PC-3 (cell line): ENCODE data around the gene PLEKHA6. TPM values are rescaled to one million over a fixed set of nuclear protein-coding genes. Genes with fewer than 3 reads are reported as not detected.

ENCODE experiments used
- ATAC-seq: fragments of 200-7000 bp; cut with Tn5 transposase; 2 replicates; pipeline ENCODE4 v1.9.1; 2020; ENCODE audit warnings: mild to moderate bottlenecking, moderate library complexity
- BruUV-seq: library from RNA; stranded (reverse); fragments of 400-500 nt; replicated peaks from 2 replicates; lab custom pipeline; 2021; lab: Mats Ljungman, UMichigan
- CTCF ChIA-PET: fragments of 300-600 bp; sonication (Branson Sonifier 250); formaldehyde crosslinking; loops from one replicate; lab custom pipeline; 2022; ENCODE audit warnings: antibody characterized with exemption; lab: Charles Lee
- POLR2A ChIA-PET: fragments of 300-600 bp; sonication (Branson Sonifier 250); formaldehyde crosslinking; loops from one replicate; lab custom pipeline; 2022; ENCODE audit warnings: antibody characterized with exemption; ENCODE audit not compliant: unreplicated experiment; lab: Charles Lee
- DNase-seq: peaks from one replicate; pipeline ENCODE4 v3.0.0-alpha.2; 2015
- H2AFZ ChIP-seq: fragments of 300-600 bp; sonication (generic); 2 replicates; pipeline ENCODE4 v1.6.0; 2016; ENCODE audit warnings: antibody characterized with exemption, low read length
- H3F3A ChIP-seq: fragments of 300-600 bp; sonication (generic); one replicate; pipeline ENCODE4 v1.6.0; 2017; ENCODE audit warnings: antibody characterized with exemption, low read length, control low read depth, mild to moderate bottlenecking; ENCODE audit not compliant: unreplicated experiment
- H3K27ac ChIP-seq: fragments of 300-600 bp; sonication (generic); 2 replicates; pipeline ENCODE4 v1.5.1; 2016; ENCODE audit warnings: mild to moderate bottlenecking, low read length
- H3K27me3 ChIP-seq: fragments of 300-600 bp; sonication (generic); 2 replicates; pipeline ENCODE4 v1.6.1; 2016; ENCODE audit warnings: low read length, mixed read lengths
- H3K36me3 ChIP-seq: fragments of 300-600 bp; sonication (generic); 2 replicates; pipeline ENCODE4 v1.6.1; 2016; ENCODE audit warnings: low read depth, mixed run types, low read length, mixed read lengths
- H3K4me1 ChIP-seq: fragments of 300-600 bp; sonication (generic); 2 replicates; pipeline ENCODE4 v1.5.1; 2016; ENCODE audit warnings: low read length; ENCODE audit not compliant: insufficient read depth
- H3K4me2 ChIP-seq: fragments of 300-600 bp; sonication (generic); 2 replicates; pipeline ENCODE4 v1.6.0; 2016; ENCODE audit warnings: low read length
- H3K4me3 ChIP-seq: fragments of 300-600 bp; sonication (generic); 2 replicates; pipeline ENCODE4 v1.5.1; 2016; ENCODE audit warnings: mild to moderate bottlenecking, low read length, mixed read lengths
- H3K79me2 ChIP-seq: fragments of 300-600 bp; sonication (generic); 2 replicates; pipeline ENCODE4 v1.6.1; 2017; ENCODE audit warnings: low read length, mixed read lengths
- H3K9ac ChIP-seq: fragments of 300-600 bp; sonication (generic); 2 replicates; pipeline ENCODE4 v1.6.0; 2016; ENCODE audit warnings: mild to moderate bottlenecking, low read length
- H3K9me2 ChIP-seq: fragments of 300-600 bp; sonication (generic); replicated peaks from 2 replicates; pipeline ENCODE4 v1.6.1; 2016; ENCODE audit warnings: mixed run types, low read length, mixed read lengths
- H3K9me3 ChIP-seq: fragments of 300-600 bp; sonication (generic); 2 replicates; pipeline ENCODE4 v1.6.1; 2016; ENCODE audit warnings: low read length, mixed read lengths
- H4K20me1 ChIP-seq: fragments of 300-600 bp; sonication (generic); 2 replicates; pipeline ENCODE4 v1.6.1; 2016; ENCODE audit warnings: low read length, mixed read lengths
- EZH2 ChIP-seq: fragments of 300-600 bp; sonication (generic); IDR thresholded peaks from one replicate; pipeline ENCODE4 v1.6.1; 2017; ENCODE audit warnings: antibody characterized with exemption, mild to moderate bottlenecking, low read length; ENCODE audit not compliant: unreplicated experiment
- EZH2phosphoT487 ChIP-seq: fragments of 300-600 bp; sonication (generic); IDR thresholded peaks from 2 replicates; pipeline ENCODE4 v1.6.1; 2018; ENCODE audit warnings: mild to moderate bottlenecking, antibody characterized with exemption, low read length, borderline replicate concordance
- intact Hi-C: fragments of 100-400 bp; cut with micrococcal nuclease; formaldehyde crosslinking; loops from 2 replicates; pipeline ENCODE4 v1.9.0; 2023
- total RNA-seq: library from RNA; depleted of rRNA; stranded (reverse); fragments of >200 nt; gene quantifications from 2 replicates; pipeline ENCODE4 v1.2.3, GENCODE V29; 2014
- TF ChIP-seq, protein P1 (sequence below): fragments of 300-600 bp; sonication (generic); conservative IDR thresholded peaks from 2 replicates; pipeline ENCODE4 v1.5.1; 2017; ENCODE audit warnings: antibody characterized with exemption, low read depth, mild to moderate bottlenecking, low read length

PLEKHA6 gene
- total RNA-seq, 1 experiment from 2014 or later, result 53.8 TPM

DNA sequence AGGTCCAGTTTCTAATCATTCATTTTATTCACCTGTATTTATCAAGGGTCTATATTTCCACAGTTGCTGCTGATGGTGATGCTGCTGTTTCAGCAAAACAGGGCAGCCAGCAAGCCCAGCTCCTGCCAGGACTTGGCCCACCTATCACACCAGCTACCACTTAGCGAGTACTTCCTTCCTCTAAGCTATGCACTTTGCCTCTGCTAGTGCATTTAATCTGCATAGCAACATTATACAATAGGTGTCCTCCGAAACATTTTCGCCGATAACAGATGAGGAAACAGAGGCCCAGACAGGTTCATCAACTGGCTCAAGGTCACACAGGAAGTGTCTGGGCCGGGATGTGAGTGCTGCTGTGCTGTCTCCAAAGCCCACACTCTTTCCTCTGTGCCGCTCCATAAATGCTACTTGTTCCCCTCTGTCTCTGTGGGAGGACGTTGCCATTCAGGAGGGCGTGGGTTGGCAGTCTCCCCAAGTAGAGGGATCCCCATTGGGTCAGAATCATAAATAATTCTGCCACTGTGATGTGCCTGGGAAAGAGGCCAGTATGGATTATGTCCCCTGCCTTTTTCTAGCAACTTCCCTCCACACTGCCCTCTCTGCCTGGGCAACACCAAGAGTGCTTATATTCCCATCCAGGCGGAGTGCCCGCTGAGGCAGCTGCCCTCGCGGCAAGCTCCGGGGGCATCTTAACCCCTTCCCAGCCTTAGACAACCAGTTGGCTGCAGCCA is 9.4 kb upstream of the PLEKHA6 start:
- ChIA-PET POLR2A (no interaction called here), CTCF (no interaction called here)
- no peak for ATAC-seq

DNA sequence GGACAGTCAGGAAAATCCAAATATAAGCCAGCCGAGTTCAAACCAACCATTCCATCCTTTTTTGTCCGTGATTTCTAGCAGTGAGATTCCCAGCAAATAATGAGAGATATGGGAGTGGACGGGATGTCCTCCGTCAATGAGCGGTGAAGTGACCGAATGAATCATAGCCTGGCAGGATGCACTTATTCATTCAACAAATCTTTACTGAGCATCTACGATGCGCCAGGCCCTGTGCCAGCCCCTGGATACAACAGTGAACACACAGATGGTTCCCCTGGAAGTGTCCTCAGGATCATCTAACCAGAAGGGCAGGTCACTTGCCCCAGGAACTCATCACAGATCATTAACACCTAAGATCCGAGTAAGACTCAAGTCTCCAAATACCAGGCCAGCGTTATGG is 8.2 kb upstream of the PLEKHA6 start:
- ChIA-PET CTCF (no interaction called here), POLR2A (no interaction called here)
- H3K9ac ChIP-seq, result no peak overlapping the region
- H3K36me3 ChIP-seq, result peaks cover 36% of the 10 kb centered on the region
- H3K4me1 ChIP-seq, result peaks cover 21% of the 10 kb centered on the region; the same call in 1 of the 2 replicates
- no peaks in the 10 kb centered on the region for H3K27me3 ChIP-seq
- TF ChIP-seq, protein P1, sequence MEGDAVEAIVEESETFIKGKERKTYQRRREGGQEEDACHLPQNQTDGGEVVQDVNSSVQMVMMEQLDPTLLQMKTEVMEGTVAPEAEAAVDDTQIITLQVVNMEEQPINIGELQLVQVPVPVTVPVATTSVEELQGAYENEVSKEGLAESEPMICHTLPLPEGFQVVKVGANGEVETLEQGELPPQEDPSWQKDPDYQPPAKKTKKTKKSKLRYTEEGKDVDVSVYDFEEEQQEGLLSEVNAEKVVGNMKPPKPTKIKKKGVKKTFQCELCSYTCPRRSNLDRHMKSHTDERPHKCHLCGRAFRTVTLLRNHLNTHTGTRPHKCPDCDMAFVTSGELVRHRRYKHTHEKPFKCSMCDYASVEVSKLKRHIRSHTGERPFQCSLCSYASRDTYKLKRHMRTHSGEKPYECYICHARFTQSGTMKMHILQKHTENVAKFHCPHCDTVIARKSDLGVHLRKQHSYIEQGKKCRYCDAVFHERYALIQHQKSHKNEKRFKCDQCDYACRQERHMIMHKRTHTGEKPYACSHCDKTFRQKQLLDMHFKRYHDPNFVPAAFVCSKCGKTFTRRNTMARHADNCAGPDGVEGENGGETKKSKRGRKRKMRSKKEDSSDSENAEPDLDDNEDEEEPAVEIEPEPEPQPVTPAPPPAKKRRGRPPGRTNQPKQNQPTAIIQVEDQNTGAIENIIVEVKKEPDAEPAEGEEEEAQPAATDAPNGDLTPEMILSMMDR, result no peak
- TF ChIP-seq EZH2 (no peak), EZH2phosphoT487 (no peak)
- no peaks in the 10 kb centered on the region for H3K9me3 ChIP-seq
- peak; percentile 16 for ATAC-seq
- BruUV-seq, result no TSS peak
- no peak overlapping the region for H3K4me3 ChIP-seq
- H4K20me1 ChIP-seq, result 0 out of 2 replicates have a peak, but pooled peaks cover 9% of the 10 kb centered on the region
- intact Hi-C loops, result no loop called here
- no peak overlapping the region for H2AFZ ChIP-seq
- no peaks in the 10 kb centered on the region for H3F3A ChIP-seq
- H3K79me2 ChIP-seq, result peaks cover 74% of the 10 kb centered on the region
- H3K9me2 ChIP-seq, result no peaks in the 10 kb centered on the region
- H3K27ac ChIP-seq, result 0 out of 2 replicates have a peak overlapping the region, but pooled peaks have one; percentile 6
- no peak overlapping the region for H3K4me2 ChIP-seq
- DNase-seq, result peak; percentile 65

More for the DNA sequence above, 9.4 kb upstream of the PLEKHA6 start:
- Histone ChIP-seq H3K27me3 (no peaks in the 10 kb centered on the region), H3K4me2 (no peak overlapping the region), H3K27ac (no peak overlapping the region), H3F3A (no peaks in the 10 kb centered on the region), H4K20me1 (0 out of 2 replicates have a peak, but pooled peaks cover 9% of the 10 kb centered on the region), H3K79me2 (peaks cover 78% of the 10 kb centered on the region), H3K4me1 (peaks cover 11% of the 10 kb centered on the region; the same call in 1 of the 2 replicates), H3K4me3 (no peak overlapping the region), H3K9me2 (no peaks in the 10 kb centered on the region), H3K36me3 (peaks cover 36% of the 10 kb centered on the region), H3K9me3 (no peaks in the 10 kb centered on the region), H3K9ac (no peak overlapping the region), H2AFZ (no peak overlapping the region)
- intact Hi-C loops, result no loop called here
- DNase-seq, result no peak
- TF ChIP-seq EZH2phosphoT487 (no peak), EZH2 (no peak)
- TF ChIP-seq, protein P1, result no peak
- no TSS peak for BruUV-seq
